Right lobe of liver (tissue), 6 donors: ENCODE results near the gene ARGLU1. TPM values are rescaled to one million over a fixed set of nuclear protein-coding genes. Genes with fewer than 3 reads are reported as not detected.

ENCODE experiments used
- ATAC-seq, 4 donors: fragments of 200-7000 bp; cut with Tn5 transposase; one replicate each; pipeline ENCODE4 v1.9.1; 2020; ENCODE audit warnings: mild to moderate bottlenecking in 4 of 4, moderate library complexity in 4 of 4
- DNase-seq, 3 donors: peaks; one replicate each; pipeline ENCODE4 v3.0.0-alpha.2; 2020
- H3K27ac ChIP-seq, 3 donors: fragments of 200-600 bp; one replicate each; pipeline ENCODE4 v1.8.0; 2022
- H3K27me3 ChIP-seq, 2 donors: fragments of 200-600 bp; one replicate each; pipeline ENCODE4 v1.8.0; 2022
- H3K36me3 ChIP-seq, 4 donors: fragments of 200-600 bp; sonication (generic) in 1 of 4; one replicate each; pipeline versions ENCODE4 v1.5.1 to v1.8.0; 2017 to 2022; ENCODE audit warnings: control low read depth in 1 of 4
- H3K4me1 ChIP-seq, 4 donors: fragments of 200-600 bp; sonication (generic) in 1 of 4; one replicate each; pipeline versions ENCODE4 v1.5.1 to v1.8.0; 2017 to 2022; ENCODE audit warnings: control low read depth in 1 of 4
- H3K4me3 ChIP-seq, 3 donors: fragments of 200-600 bp; one replicate each; pipeline ENCODE4 v1.8.0; 2022
- H3K9me3 ChIP-seq, 4 donors: fragments of 200-600 bp; sonication (generic) in 1 of 4; one replicate each; pipeline versions ENCODE4 v1.5.1 to v1.8.0; 2017 to 2022; ENCODE audit warnings: control low read depth in 1 of 4
- CTCF ChIP-seq, 4 donors: fragments of 200-600 bp in 3 of 4; fragments of 450-650 bp in 1 of 4; IDR thresholded peaks; one replicate each; pipeline versions ENCODE4 v1.5.1 to v1.8.0; 2016 to 2022; ENCODE audit warnings: antibody characterized with exemption in 4 of 4, mild to moderate bottlenecking in 2 of 4
- POLR2A ChIP-seq: fragments of 450-650 bp; IDR thresholded peaks from one replicate; pipeline ENCODE4 v1.6.1; 2017; ENCODE audit warnings: antibody characterized with exemption, mild to moderate bottlenecking
- WGBS: methylation state at CpG from one replicate; pipeline ENCODE4 v1.1.6; 2018; ENCODE audit warnings: low coverage, low lambda C conversion rate; ENCODE audit not compliant: insufficient coverage; ENCODE audit errors: missing lambda C conversion rate; 5-methylcytosine and 5-hydroxymethylcytosine counted together
- intact Hi-C, 2 donors: fragments of 100-400 bp; cut with DNase I; formaldehyde crosslinking; loops; one replicate each; pipeline versions ENCODE4 v1.11.2 to v1.14.1; 2022
- total RNA-seq, 6 experiments: library from RNA; depleted of rRNA in 2 of 6; stranded (reverse); fragments of >200 nt in 2 of 6; fragmentation: NEBNext Ultra II Directional in 3 of 6; extraction: Animal tissue kit (Norgen Biotek cat#: 25700) in 3 of 6; gene quantifications; one replicate each; pipeline versions ENCODE4 v1.1.0 to v1.2.4, GENCODE V29; 2016 to 2023
- donor health status: DM: no; HTN: yes; CAD: no.
- donor health status: DM: no; HTN: no; CAD: no.
- donor health status: DM: no; HTN: no; CAD: no.
- donor health status: DM: no; HTN: yes; CAD: no.
- donor health status: DM: no; HTN: yes; CAD: no.

ARGLU1 gene
- total RNA-seq, 6 experiments from 2014 or later: 19.9 to 35.6 (median 32.0) TPM

GRCh38 chr13:106575896-106576295 lies 8.0 kb upstream of the ARGLU1 start:
- ATAC-seq (no peak), DNase-seq (no peak)
- no peak overlapping the region for H3K4me3 ChIP-seq
- TF ChIP-seq CTCF (IDR thresholded peaks at IDR 0.05) (no peak), POLR2A (no peak)
- no peaks in the 10 kb centered on the region for H3K4me1 ChIP-seq
- no peak overlapping the region for H3K27ac ChIP-seq
- H3K36me3 ChIP-seq: no peaks in the 10 kb centered on the region
- no peaks in the 10 kb centered on the region for H3K9me3 ChIP-seq
- intact Hi-C loops: no loop called here
- no peaks in the 10 kb centered on the region for H3K27me3 ChIP-seq

GRCh38 chr13:106573868-106574267 lies 5.9 kb upstream of the ARGLU1 start:
- H3K27ac ChIP-seq: no peak overlapping the region
- no peaks in the 10 kb centered on the region for H3K4me1 ChIP-seq
- no peaks in the 10 kb centered on the region for H3K36me3 ChIP-seq
- ATAC-seq (no peak), DNase-seq (no peak)
- no peak overlapping the region for H3K4me3 ChIP-seq
- no peaks in the 10 kb centered on the region for H3K9me3 ChIP-seq
- WGBS: 78% methylated on average over 3 of the region's 3 CpGs
- no peaks in the 10 kb centered on the region for H3K27me3 ChIP-seq
- intact Hi-C loops: no loop called here
- no peak for TF ChIP-seq CTCF (IDR thresholded peaks at IDR 0.05)
- TF ChIP-seq POLR2A: no peak

- Histone ChIP-seq H3K36me3 (no peaks in the 10 kb centered on the region), H3K9me3 (no peaks in the 10 kb centered on the region), H3K4me3 (no peak overlapping the region), H3K27me3 (no peaks in the 10 kb centered on the region), H3K27ac (no peak overlapping the region), H3K4me1 (peaks cover 0 to 3% (median 0%) of the 10 kb centered on the region in 4 donors)
- intact Hi-C loops: no loop called here
- no peak for ATAC-seq
- 75% methylated on average over 8 of the region's 8 CpGs for WGBS
- TF ChIP-seq POLR2A (no peak), CTCF (IDR thresholded peaks at IDR 0.05) (no peak)
- DNase-seq: no peak
These were observed 5.4 kb upstream of the ARGLU1 start for GRCh38 chr13:106573284-106573846.

- peak; percentile 78 to 92 (median 87) for DNase-seq
- H3K4me1 ChIP-seq: peaks cover 0 to 18% (median 4%) of the 10 kb centered on the region in 4 donors
- WGBS: 32% methylated on average over 6 of the region's 14 CpGs
- no peaks in the 10 kb centered on the region for H3K27me3 ChIP-seq
- peak; percentile 44 to 87 (median 74) for ATAC-seq
- peak overlapping the region; percentile 86 to 99 (median 86) for H3K27ac ChIP-seq
- H3K36me3 ChIP-seq: no peaks in the 10 kb centered on the region
- no peaks in the 10 kb centered on the region for H3K9me3 ChIP-seq
- intact Hi-C loops: no loop called here
- no peak overlapping the region for H3K4me3 ChIP-seq
- peak; percentile 69 for TF ChIP-seq POLR2A
- TF ChIP-seq CTCF (IDR thresholded peaks at IDR 0.05): no peak
These were observed 2.4 kb upstream of the ARGLU1 start for GRCh38 chr13:106570299-106570852.
